Chondrocyte (in vitro differentiated cells): ENCODE data around the gene ANKRD12. TPM values are rescaled to one million over a fixed set of nuclear protein-coding genes. Genes with fewer than 3 reads are reported as not detected.

Experiments used
- DNase-seq: peaks from one replicate; pipeline ENCODE4 v3.0.0; 2021; ENCODE audit warnings: mixed read lengths, low spot score
- H3K27ac Mint-ChIP-seq: one replicate; pipeline ENCODE4 v1.8.0; 2021; ENCODE audit warnings: mild to moderate bottlenecking, moderate library complexity, mixed read lengths; ENCODE audit not compliant: unreplicated experiment
- H3K27me3 Mint-ChIP-seq: 2 replicates; pipeline ENCODE4 v1.8.0; 2021; ENCODE audit warnings: low read depth, mixed read lengths
- H3K36me3 Mint-ChIP-seq: 2 replicates; pipeline ENCODE4 v1.8.0; 2021; ENCODE audit warnings: low read depth, mixed read lengths
- H3K4me1 Mint-ChIP-seq: 2 replicates; pipeline ENCODE4 v1.8.0; 2021; ENCODE audit warnings: low read depth, mild to moderate bottlenecking, mixed read lengths
- H3K4me3 Mint-ChIP-seq: one replicate; pipeline ENCODE4 v1.8.0; 2021; ENCODE audit warnings: mild to moderate bottlenecking, moderate library complexity, mixed read lengths; ENCODE audit not compliant: unreplicated experiment
- H3K9me3 Mint-ChIP-seq: 2 replicates; pipeline ENCODE4 v1.8.0; 2021; ENCODE audit warnings: low read depth, mixed read lengths
- total RNA-seq: library from RNA; stranded (reverse); gene quantifications from 3 replicates; pipeline ENCODE4 v1.2.1, GENCODE V29; 2021
- TF ChIP-seq, protein P1 (sequence below): fragments of 200-600 bp; sonication (generic); IDR thresholded peaks from 2 replicates; pipeline ENCODE4 v1.5.0; 2021; ENCODE audit warnings: antibody characterized with exemption, mild to moderate bottlenecking, moderate library complexity

Gene ANKRD12
- total RNA-seq, 1 donor from 2014 or later, result 34.0 TPM

DNA sequence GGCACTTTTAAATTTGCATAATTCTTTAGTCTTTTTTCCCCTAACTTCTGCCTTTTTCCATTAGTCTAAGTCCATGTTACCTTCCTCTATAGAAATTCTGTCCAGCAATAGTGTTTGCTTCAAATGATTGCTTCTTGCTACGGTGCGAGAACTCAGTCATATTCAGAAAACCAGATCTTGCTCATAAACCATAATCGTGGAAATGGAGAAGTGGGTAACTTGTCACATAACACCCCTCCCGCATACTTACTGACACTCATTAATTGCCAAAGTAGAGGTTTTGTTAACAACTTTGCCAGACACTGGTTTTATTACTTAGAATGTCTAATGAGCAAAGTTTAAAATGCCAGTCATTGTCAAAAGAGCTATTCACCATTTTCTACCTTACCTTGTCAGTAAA, 103.7 kb downstream of the ANKRD12 start:
- Mint-ChIP-seq H3K27me3 (no peaks in the 10 kb centered on the region), H3K4me3 (no peak overlapping the region), H3K36me3 (peaks cover 22% of the 10 kb centered on the region), H3K4me1 (no peaks in the 10 kb centered on the region), H3K9me3 (no peaks in the 10 kb centered on the region), H3K27ac (no peak overlapping the region)
- no peak for DNase-seq
- TF ChIP-seq, protein P1, sequence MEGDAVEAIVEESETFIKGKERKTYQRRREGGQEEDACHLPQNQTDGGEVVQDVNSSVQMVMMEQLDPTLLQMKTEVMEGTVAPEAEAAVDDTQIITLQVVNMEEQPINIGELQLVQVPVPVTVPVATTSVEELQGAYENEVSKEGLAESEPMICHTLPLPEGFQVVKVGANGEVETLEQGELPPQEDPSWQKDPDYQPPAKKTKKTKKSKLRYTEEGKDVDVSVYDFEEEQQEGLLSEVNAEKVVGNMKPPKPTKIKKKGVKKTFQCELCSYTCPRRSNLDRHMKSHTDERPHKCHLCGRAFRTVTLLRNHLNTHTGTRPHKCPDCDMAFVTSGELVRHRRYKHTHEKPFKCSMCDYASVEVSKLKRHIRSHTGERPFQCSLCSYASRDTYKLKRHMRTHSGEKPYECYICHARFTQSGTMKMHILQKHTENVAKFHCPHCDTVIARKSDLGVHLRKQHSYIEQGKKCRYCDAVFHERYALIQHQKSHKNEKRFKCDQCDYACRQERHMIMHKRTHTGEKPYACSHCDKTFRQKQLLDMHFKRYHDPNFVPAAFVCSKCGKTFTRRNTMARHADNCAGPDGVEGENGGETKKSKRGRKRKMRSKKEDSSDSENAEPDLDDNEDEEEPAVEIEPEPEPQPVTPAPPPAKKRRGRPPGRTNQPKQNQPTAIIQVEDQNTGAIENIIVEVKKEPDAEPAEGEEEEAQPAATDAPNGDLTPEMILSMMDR, result no peak

DNA sequence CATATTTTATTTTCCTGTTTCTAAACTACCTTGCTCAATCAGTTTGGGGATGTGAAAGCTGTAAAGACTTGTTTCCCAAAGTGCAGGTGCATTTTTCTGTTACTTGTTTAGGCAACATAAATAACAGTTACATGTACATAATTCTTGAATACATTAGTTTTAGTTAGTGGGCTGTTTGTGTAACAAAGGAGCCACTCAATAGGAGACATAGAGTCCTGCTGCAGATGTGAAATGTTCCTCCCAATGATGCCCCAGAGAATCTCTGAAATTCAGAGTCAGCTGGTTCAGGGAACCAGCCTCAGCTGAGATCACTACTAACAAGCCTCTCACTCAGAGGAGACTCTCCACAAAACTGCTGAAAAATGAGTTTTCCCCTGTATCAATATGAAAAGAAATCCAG, 106.4 kb downstream of the ANKRD12 start:
- H3K4me3 Mint-ChIP-seq, result no peak overlapping the region
- H3K27ac Mint-ChIP-seq, result no peak overlapping the region

DNA sequence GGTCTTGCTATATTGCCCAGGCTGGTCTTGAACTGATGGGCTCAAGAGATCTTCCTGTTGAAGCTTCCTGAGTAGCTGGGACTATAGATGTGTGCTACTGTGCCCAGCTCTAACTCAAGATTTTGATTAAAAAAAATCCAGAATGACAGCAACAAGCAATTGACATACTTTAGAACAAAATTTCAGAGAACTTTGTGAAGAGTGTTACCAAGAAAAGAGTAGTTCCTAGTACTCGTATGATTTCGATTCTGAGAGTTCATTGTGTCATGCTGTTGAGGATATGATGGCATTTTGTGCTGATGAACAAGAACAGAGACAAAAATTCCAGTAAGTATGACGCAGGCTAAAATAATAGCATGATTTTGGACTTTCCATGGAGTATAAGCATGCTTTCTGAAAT, 107.8 kb downstream of the ANKRD12 start:
- no peaks in the 10 kb centered on the region for H3K9me3 Mint-ChIP-seq
- peaks cover 15% of the 10 kb centered on the region for H3K36me3 Mint-ChIP-seq
- TF ChIP-seq, protein P1, result no peak

More for the DNA sequence above, 106.4 kb downstream of the ANKRD12 start:
- H3K9me3 Mint-ChIP-seq, result no peaks in the 10 kb centered on the region
- H3K36me3 Mint-ChIP-seq, result peaks cover 19% of the 10 kb centered on the region
- H3K27me3 Mint-ChIP-seq, result no peaks in the 10 kb centered on the region
- no peaks in the 10 kb centered on the region for H3K4me1 Mint-ChIP-seq
- TF ChIP-seq, protein P1, result no peak
- no peak for DNase-seq

DNA sequence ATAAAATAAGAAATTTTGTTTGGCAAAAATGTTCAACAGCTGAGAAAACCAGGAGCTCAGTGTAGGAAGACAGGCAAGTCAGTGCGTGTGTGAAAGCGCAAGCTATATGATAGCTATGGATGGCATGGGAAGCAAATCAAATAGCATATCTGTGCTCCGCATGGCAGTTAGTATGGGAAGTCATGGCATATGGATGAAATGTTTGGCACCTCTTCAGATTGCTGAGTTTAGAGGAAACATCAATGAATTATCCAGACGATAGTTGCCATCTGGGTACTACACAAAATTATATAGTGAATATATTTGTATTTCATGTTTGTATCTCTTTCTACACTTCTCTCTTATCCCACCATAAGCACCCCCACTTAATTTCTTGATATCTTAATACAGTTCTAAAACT, 112.1 kb downstream of the ANKRD12 start:
- Mint-ChIP-seq H3K9me3 (peaks cover 5% of the 10 kb centered on the region), H3K27ac (no peak overlapping the region), H3K4me3 (no peak overlapping the region), H3K27me3 (no peaks in the 10 kb centered on the region), H3K4me1 (no peaks in the 10 kb centered on the region), H3K36me3 (peaks cover 12% of the 10 kb centered on the region)
- no peak for DNase-seq
- TF ChIP-seq, protein P1, result no peak

More for the DNA sequence above, 107.8 kb downstream of the ANKRD12 start:
- H3K27me3 Mint-ChIP-seq, result no peaks in the 10 kb centered on the region
- no peak overlapping the region for H3K4me3 Mint-ChIP-seq
- H3K27ac Mint-ChIP-seq, result no peak overlapping the region
- no peak for DNase-seq
- H3K4me1 Mint-ChIP-seq, result no peaks in the 10 kb centered on the region

DNA sequence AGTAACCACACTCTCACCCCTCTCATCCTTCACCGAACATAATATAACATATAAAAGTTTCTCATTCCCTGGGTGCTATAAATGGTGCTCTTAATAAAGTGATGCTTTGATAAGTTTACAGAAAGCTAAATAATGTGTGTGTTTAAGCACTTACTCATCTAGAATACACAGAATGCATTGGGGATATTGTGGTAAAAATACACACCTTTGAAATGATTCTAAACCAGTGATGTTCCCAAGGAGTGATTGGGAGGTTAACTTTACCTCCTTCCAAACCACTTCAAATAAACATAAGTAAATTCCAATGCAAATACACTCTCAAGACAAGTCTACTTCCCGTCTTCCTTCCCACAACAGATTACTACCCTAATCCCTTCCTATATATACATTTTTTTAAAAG, 112.7 kb downstream of the ANKRD12 start:
- no peaks in the 10 kb centered on the region for H3K4me1 Mint-ChIP-seq
- H3K9me3 Mint-ChIP-seq, result peaks cover 5% of the 10 kb centered on the region
- DNase-seq, result no peak
- H3K27ac Mint-ChIP-seq, result no peak overlapping the region
- peaks cover 11% of the 10 kb centered on the region for H3K36me3 Mint-ChIP-seq
- H3K4me3 Mint-ChIP-seq, result no peak overlapping the region
- H3K27me3 Mint-ChIP-seq, result no peaks in the 10 kb centered on the region
- TF ChIP-seq, protein P1, result no peak
